ENCODE measurements around the gene MAMDC4. TPM values are rescaled to one million over a fixed set of nuclear protein-coding genes. Genes with fewer than 3 reads are reported as not detected.
"Not testable (repeated sequence)": the region's sequence is repeated elsewhere in the genome, so short reads cannot be mapped to it uniquely, and the experiment has no call there.

Gene MAMDC4
- total RNA-seq, 1 donor from 2014 or later: 3.2 TPM

GRCh38 chr9:136829981-136830885 is 21.9 kb upstream of the MAMDC4 start:
- H3K36me3 ChIP-seq: peaks cover 0 to 54% of the 10 kb centered on the region in 2 donors
- intact Hi-C loops (cut with DNase I): no loop called here
- H3K4me3 ChIP-seq: no peak overlapping the region
- TF ChIP-seq POLR2AphosphoS5 (IDR thresholded peaks at IDR 0.05; ENCODE audit: insufficient read depth in 1 of 2, low read depth in 1 of 2) (peak in 1 of 2 donors; percentile 6), POLR2A (IDR thresholded peaks at IDR 0.05) (no peak)
- TF ChIP-seq, protein P1, sequence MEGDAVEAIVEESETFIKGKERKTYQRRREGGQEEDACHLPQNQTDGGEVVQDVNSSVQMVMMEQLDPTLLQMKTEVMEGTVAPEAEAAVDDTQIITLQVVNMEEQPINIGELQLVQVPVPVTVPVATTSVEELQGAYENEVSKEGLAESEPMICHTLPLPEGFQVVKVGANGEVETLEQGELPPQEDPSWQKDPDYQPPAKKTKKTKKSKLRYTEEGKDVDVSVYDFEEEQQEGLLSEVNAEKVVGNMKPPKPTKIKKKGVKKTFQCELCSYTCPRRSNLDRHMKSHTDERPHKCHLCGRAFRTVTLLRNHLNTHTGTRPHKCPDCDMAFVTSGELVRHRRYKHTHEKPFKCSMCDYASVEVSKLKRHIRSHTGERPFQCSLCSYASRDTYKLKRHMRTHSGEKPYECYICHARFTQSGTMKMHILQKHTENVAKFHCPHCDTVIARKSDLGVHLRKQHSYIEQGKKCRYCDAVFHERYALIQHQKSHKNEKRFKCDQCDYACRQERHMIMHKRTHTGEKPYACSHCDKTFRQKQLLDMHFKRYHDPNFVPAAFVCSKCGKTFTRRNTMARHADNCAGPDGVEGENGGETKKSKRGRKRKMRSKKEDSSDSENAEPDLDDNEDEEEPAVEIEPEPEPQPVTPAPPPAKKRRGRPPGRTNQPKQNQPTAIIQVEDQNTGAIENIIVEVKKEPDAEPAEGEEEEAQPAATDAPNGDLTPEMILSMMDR (IDR thresholded peaks at IDR 0.05): no peak
- no peaks in the 10 kb centered on the region for H3K9me3 ChIP-seq
- H3K4me1 ChIP-seq: no peaks in the 10 kb centered on the region
- no peak overlapping the region for H3K27ac ChIP-seq
- DNase-seq (ENCODE audit: extremely low spot score in 2 of 2): no peak
- no peaks in the 10 kb centered on the region for H3K27me3 ChIP-seq

DNA sequence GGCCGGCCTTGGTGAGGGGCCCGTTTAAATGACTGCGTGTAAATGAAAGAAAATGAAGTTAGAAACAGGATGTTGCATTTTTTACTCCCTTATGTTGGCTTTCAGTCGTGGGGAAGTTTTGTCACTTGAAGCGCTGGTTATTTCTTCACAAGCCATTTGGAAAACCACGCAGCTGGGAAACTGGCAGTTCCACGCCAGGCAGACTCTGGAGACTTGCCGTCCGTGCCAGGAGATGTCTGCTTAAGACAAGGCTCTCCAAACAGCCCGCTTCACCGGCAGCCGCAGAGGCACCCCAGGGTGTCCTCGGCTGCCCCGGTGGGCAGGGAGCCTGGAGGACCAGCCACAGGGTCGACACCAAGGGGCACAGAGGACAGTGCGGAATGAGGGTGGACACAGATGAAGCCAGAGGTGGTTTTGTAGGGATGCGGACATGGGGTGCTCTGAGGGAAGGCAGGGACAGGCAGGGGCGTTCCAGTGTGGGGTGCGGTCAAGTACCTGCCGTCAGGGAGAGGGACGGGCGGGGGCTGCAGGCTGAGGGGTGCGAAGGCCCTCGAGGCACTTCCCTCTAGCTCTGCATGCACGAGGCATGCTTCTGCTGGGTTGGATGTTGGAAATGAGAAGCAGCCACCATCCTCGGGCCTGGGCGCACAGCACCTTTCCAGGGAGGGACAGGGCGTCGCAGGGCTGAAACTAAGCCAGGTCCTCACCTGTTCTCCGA is 21.0 kb upstream of the MAMDC4 start:
- Histone ChIP-seq H3K27me3 (no peaks in the 10 kb centered on the region), H3K36me3 (peaks cover 0 to 49% of the 10 kb centered on the region in 2 donors), H3K4me1 (no peaks in the 10 kb centered on the region), H3K4me3 (no peak overlapping the region), H3K27ac (no peak overlapping the region), H3K9me3 (no peaks in the 10 kb centered on the region)
- intact Hi-C loops (cut with DNase I): no loop called here
- DNase-seq (ENCODE audit: extremely low spot score in 2 of 2): no peak
- TF ChIP-seq, protein P1 (IDR thresholded peaks at IDR 0.05): no peak
- TF ChIP-seq POLR2A (IDR thresholded peaks at IDR 0.05) (no peak), POLR2AphosphoS5 (IDR thresholded peaks at IDR 0.05; ENCODE audit: insufficient read depth in 1 of 2, low read depth in 1 of 2) (no peak)

- TF ChIP-seq POLR2AphosphoS5 (IDR thresholded peaks at IDR 0.05; ENCODE audit: insufficient read depth in 1 of 2, low read depth in 1 of 2): no peak
- no peak for TF ChIP-seq POLR2A (IDR thresholded peaks at IDR 0.05)
- TF ChIP-seq, protein P1 (IDR thresholded peaks at IDR 0.05): no peak
- intact Hi-C loops (cut with DNase I): no loop called here
- H3K27me3 ChIP-seq: no peaks in the 10 kb centered on the region
- no peak overlapping the region for H3K27ac ChIP-seq
- H3K36me3 ChIP-seq: peaks cover 0 to 45% of the 10 kb centered on the region in 2 donors
- H3K4me1 ChIP-seq: no peaks in the 10 kb centered on the region
- H3K4me3 ChIP-seq: no peak overlapping the region
- DNase-seq (ENCODE audit: extremely low spot score in 2 of 2): no peak
- no peaks in the 10 kb centered on the region for H3K9me3 ChIP-seq
Measured at GRCh38 chr9:136831720-136832104, 20.4 kb upstream of the MAMDC4 start.

GRCh38 chr9:136832581-136832980 is 19.6 kb upstream of the MAMDC4 start:
- DNase-seq (ENCODE audit: extremely low spot score in 2 of 2): no peak
- Histone ChIP-seq H3K27me3 (no peaks in the 10 kb centered on the region), H3K4me1 (no peaks in the 10 kb centered on the region), H3K36me3 (peaks cover 0 to 45% of the 10 kb centered on the region in 2 donors), H3K4me3 (no peak overlapping the region), H3K9me3 (no peaks in the 10 kb centered on the region), H3K27ac (no peak overlapping the region)
- intact Hi-C loops (cut with DNase I): no loop called here
- TF ChIP-seq POLR2A (IDR thresholded peaks at IDR 0.05): no peak
- TF ChIP-seq, protein P1 (IDR thresholded peaks at IDR 0.05): no peak
- TF ChIP-seq POLR2AphosphoS5 (IDR thresholded peaks at IDR 0.05; ENCODE audit: insufficient read depth in 1 of 2, low read depth in 1 of 2): no peak

- DNase-seq (ENCODE audit: extremely low spot score in 2 of 2); H3K4me3 ChIP-seq; intact Hi-C loops (cut with DNase I); H3K9me3 ChIP-seq; H3K27me3 ChIP-seq; H3K4me1 ChIP-seq; H3K27ac ChIP-seq: not testable (repeated sequence)
- peaks cover 0 to 40% of the 10 kb centered on the region in 2 donors for H3K36me3 ChIP-seq
Measured at GRCh38 chr9:136833381-136834048, 18.6 kb upstream of the MAMDC4 start.
